GM12891 (cell line): ENCODE measurements around the gene PRUNE2.

ENCODE experiments used
- DNase-seq: peaks from one replicate; pipeline ENCODE4 v3.0.0; 2011; ENCODE audit warnings: low spot score; ENCODE audit not compliant: insufficient read length
- FAIRE-seq: peaks from 2 replicates; lab custom pipeline; 2011; peaks lifted over from hg19 to GRCh38; lab: Jason Lieb, UNC
- PAX5 ChIP-seq: IDR thresholded peaks from 2 replicates; pipeline ENCODE4 v1.6.1; 2011; ENCODE audit warnings: low read length, moderate library complexity, mild to moderate bottlenecking; ENCODE audit not compliant: insufficient read depth, severe bottlenecking
- POLR2A ChIP-seq: IDR thresholded peaks from 2 replicates; pipeline ENCODE4 v1.6.1; 2011; ENCODE audit warnings: low read depth, low read length, control low read depth
- POLR2AphosphoS5 ChIP-seq: IDR thresholded peaks from 2 replicates; pipeline ENCODE4 v1.6.1; 2011; ENCODE audit warnings: low read depth, low read length, control low read depth
- POU2F2 ChIP-seq: IDR thresholded peaks from 2 replicates; pipeline ENCODE4 v1.6.1; 2011; ENCODE audit warnings: low read depth, mild to moderate bottlenecking, control low read depth, low read length, moderate library complexity
- SPI1 ChIP-seq: IDR thresholded peaks from 2 replicates; pipeline ENCODE4 v1.6.1; 2011; ENCODE audit warnings: low read depth, low read length, control low read depth
- TAF1 ChIP-seq: IDR thresholded peaks from 2 replicates; pipeline ENCODE4 v1.6.1; 2011; ENCODE audit warnings: low read depth, low read length, control low read depth

The PRUNE2 gene

GRCh38 chr9:76613974-76614373 lies 291.9 kb downstream of the PRUNE2 start:
- FAIRE-seq (peak; percentile 80), DNase-seq (no peak)
- TF ChIP-seq POLR2AphosphoS5, result no peak
- TF ChIP-seq PAX5, result no peak
- TF ChIP-seq POU2F2, result no peak
- TF ChIP-seq POLR2A, result no peak
- TF ChIP-seq TAF1, result no peak
- TF ChIP-seq SPI1, result no peak

- TF ChIP-seq TAF1 (no peak), SPI1 (no peak), POU2F2 (no peak), POLR2AphosphoS5 (no peak), POLR2A (no peak)
- no peak for DNase-seq
- FAIRE-seq, result no peak
These were observed 292.6 kb downstream of the PRUNE2 start for GRCh38 chr9:76613150-76613781.

- TF ChIP-seq POU2F2 (no peak), SPI1 (no peak), TAF1 (no peak), POLR2AphosphoS5 (no peak), PAX5 (no peak)
- FAIRE-seq (no peak), DNase-seq (no peak)
These were observed 295.9 kb downstream of the PRUNE2 start for GRCh38 chr9:76610011-76610352.

- no peak for TF ChIP-seq POLR2AphosphoS5
- no peak for TF ChIP-seq POU2F2
- TF ChIP-seq TAF1, result no peak
- TF ChIP-seq POLR2A, result no peak
- DNase-seq (no peak), FAIRE-seq (no peak)
These were observed 296.5 kb downstream of the PRUNE2 start for GRCh38 chr9:76609285-76610010.

DNA sequence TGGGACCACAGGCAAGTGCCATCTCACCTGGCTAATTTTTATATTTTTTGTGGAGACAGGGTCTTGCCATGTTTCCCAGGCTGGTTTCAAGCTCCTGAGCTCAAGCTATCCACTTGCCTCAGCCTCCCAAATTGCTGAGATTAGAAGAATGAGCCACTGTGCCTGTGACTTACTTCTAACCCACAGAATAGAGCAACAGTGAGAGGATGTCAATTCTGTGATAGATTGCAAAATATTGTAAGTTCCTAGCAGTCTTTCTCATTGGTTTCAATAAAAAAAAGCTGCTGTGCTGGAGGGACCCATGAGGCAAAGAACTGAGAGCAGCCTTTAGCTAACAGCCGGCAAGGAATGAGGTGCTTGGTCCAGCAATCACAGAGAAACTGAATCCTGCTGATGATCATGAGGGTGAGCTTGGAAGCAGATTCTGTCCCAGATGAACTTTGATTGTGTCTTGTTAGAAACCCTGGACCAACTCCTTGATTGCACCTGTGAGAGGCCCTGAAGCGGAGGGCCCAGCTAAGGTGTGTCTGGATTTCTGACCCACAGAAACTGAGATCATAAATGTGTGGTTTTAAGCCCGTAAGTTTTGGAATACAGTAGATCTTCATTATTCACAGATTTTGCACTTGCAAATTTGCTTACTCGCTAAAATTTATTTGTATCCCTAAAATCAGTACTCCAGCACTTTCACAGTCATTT lies 297.2 kb downstream of the PRUNE2 start:
- no peak for TF ChIP-seq POLR2A
- no peak for TF ChIP-seq TAF1
- no peak for TF ChIP-seq POU2F2
- TF ChIP-seq SPI1, result no peak
- FAIRE-seq (no peak), DNase-seq (no peak)

DNA sequence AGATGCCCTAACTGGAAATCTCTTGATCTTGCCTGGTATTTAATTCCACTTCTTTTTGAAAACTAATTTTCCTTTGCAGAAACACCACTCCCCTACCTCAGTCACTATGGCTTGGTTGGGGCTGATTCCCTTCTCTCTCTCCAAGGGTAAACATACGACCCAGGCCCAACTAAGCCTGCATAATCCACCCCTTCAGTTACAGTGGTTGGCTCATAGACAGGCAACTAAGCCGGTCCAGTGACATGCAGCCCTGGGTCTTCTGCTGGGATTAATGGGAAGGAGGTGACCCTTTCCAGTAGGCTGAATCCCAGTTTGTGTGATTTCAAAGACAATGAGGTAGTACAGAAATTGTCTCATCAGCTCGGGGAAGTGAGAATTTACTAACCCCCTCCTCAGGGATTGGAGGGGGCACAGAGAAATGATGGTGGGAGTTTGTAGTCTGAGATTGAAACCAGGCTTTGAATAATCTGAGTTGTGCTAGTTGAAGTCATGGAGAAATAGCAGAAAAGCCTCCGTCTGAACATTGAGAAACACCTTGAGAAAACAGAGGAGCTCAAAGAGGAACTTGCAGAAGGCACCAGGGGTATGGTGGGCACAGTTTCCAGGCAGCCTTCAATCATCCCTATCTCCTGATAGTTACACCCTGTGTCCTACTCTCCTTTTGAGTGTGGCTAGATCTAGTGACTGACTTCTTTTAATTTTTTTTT lies 298.0 kb downstream of the PRUNE2 start:
- FAIRE-seq, result no peak
- no peak for TF ChIP-seq POU2F2
- no peak for TF ChIP-seq PAX5
- TF ChIP-seq TAF1, result no peak
- no peak for TF ChIP-seq SPI1
- no peak for TF ChIP-seq POLR2AphosphoS5
- TF ChIP-seq POLR2A, result no peak

GRCh38 chr9:76605321-76605900 lies 300.5 kb downstream of the PRUNE2 start:
- FAIRE-seq (peak; percentile 68), DNase-seq (no peak)
- no peak for TF ChIP-seq POU2F2
- TF ChIP-seq SPI1, result peak; percentile 98

More for the DNA sequence above, 298.0 kb downstream of the PRUNE2 start:
- DNase-seq, result no peak

GRCh38 chr9:76603931-76604570 lies 301.9 kb downstream of the PRUNE2 start:
- DNase-seq (no peak), FAIRE-seq (no peak)
- TF ChIP-seq SPI1, result no peak
- no peak for TF ChIP-seq PAX5
- TF ChIP-seq TAF1, result no peak
- no peak for TF ChIP-seq POLR2A
- TF ChIP-seq POLR2AphosphoS5, result no peak
- no peak for TF ChIP-seq POU2F2

GRCh38 chr9:76603448-76603895 lies 302.4 kb downstream of the PRUNE2 start:
- no peak for DNase-seq
- TF ChIP-seq POU2F2 (no peak), POLR2A (no peak), SPI1 (no peak), TAF1 (0 out of 2 replicates have a peak, but pooled peaks have one; percentile 20)
- FAIRE-seq, result no peak

- TF ChIP-seq PAX5, result no peak
- no peak for TF ChIP-seq POU2F2
- TF ChIP-seq SPI1, result no peak
- no peak for TF ChIP-seq POLR2A
- TF ChIP-seq POLR2AphosphoS5, result no peak
- no peak for TF ChIP-seq TAF1
- no peak for DNase-seq
- no peak for FAIRE-seq
These were observed 303.7 kb downstream of the PRUNE2 start for GRCh38 chr9:76602199-76602598.
